Mesenchymal stem cell (in vitro differentiated cells and primary cell): ENCODE results near the gene CEPT1.

Experiments
- DNase-seq: peaks from one replicate; pipeline ENCODE4 v3.0.0-alpha.2; 2013
- H2AFZ ChIP-seq: one replicate; pipeline ENCODE4 v1.6.1; 2013; ENCODE audit warnings: low read depth, mild to moderate bottlenecking, control low read depth, inconsistent platforms, low read length, moderate library complexity
- H2AK5ac ChIP-seq: 2 replicates; pipeline ENCODE4 v1.6.1; 2013; ENCODE audit warnings: low read length, moderate library complexity, mild to moderate bottlenecking, inconsistent platforms; ENCODE audit not compliant: severe bottlenecking
- H2BK120ac ChIP-seq: one replicate; pipeline ENCODE4 v1.6.1; 2013; ENCODE audit warnings: low read depth, mild to moderate bottlenecking, inconsistent platforms, low read length, moderate library complexity
- H2BK12ac ChIP-seq, 2 experiments: one replicate each; pipeline ENCODE4 v1.6.1; 2013; ENCODE audit warnings: inconsistent platforms in 2 of 2, low read length in 2 of 2, mild to moderate bottlenecking in 2 of 2, moderate library complexity in 2 of 2, control low read depth in 1 of 2
- H2BK15ac ChIP-seq: one replicate; pipeline ENCODE4 v1.6.1; 2013; ENCODE audit warnings: mild to moderate bottlenecking, low read depth, inconsistent platforms; ENCODE audit not compliant: poor library complexity, severe bottlenecking
- H2BK5ac ChIP-seq: 2 replicates; pipeline ENCODE4 v1.6.1; 2013; ENCODE audit warnings: low read depth, mild to moderate bottlenecking, low read length, control low read depth, inconsistent platforms; ENCODE audit not compliant: poor library complexity, severe bottlenecking
- H3K14ac ChIP-seq, 2 experiments: one replicate each; pipeline ENCODE4 v1.6.1; 2013; ENCODE audit warnings: inconsistent platforms in 2 of 2, low read length in 2 of 2, control low read depth in 1 of 2, mild to moderate bottlenecking in 1 of 2, moderate library complexity in 1 of 2
- H3K18ac ChIP-seq, 2 experiments: one replicate each; pipeline ENCODE4 v1.6.1; 2013; ENCODE audit warnings: inconsistent platforms in 2 of 2, low read length in 2 of 2, control low read depth in 1 of 2, low read depth in 1 of 2, mild to moderate bottlenecking in 1 of 2
- H3K23ac ChIP-seq, 2 experiments: one replicate each; pipeline ENCODE4 v1.6.1; 2013; ENCODE audit warnings: inconsistent platforms in 2 of 2, low read length in 2 of 2, mild to moderate bottlenecking in 2 of 2, moderate library complexity in 2 of 2, control low read depth in 1 of 2
- H3K27ac ChIP-seq: 2 replicates; pipeline ENCODE4 v1.5.1; 2013; ENCODE audit warnings: mild to moderate bottlenecking, moderate library complexity, low read length, control low read depth, inconsistent platforms; ENCODE audit not compliant: poor library complexity, severe bottlenecking
- H3K27me3 ChIP-seq, 2 experiments: 2 replicates each; pipeline versions ENCODE4 v1.6.1 to v1.7.0; 2013; ENCODE audit warnings: low read length in 2 of 2, mild to moderate bottlenecking in 2 of 2, moderate library complexity in 2 of 2, control low read depth in 1 of 2, inconsistent platforms in 1 of 2; ENCODE audit not compliant: control insufficient read depth in 1 of 2, insufficient read depth in 1 of 2
- H3K36me3 ChIP-seq, 2 experiments: 2 replicates each; pipeline versions ENCODE4 v1.6.1 to v1.7.0; 2013; ENCODE audit warnings: low read length in 2 of 2, control low read depth in 1 of 2, inconsistent platforms in 1 of 2, low read depth in 1 of 2, mild to moderate bottlenecking in 1 of 2; ENCODE audit not compliant: insufficient read depth in 2 of 2, control insufficient read depth in 1 of 2
- H3K4ac ChIP-seq, 2 experiments: one replicate each; pipeline ENCODE4 v1.6.1; 2013; ENCODE audit warnings: inconsistent platforms in 2 of 2, low read length in 2 of 2, mild to moderate bottlenecking in 2 of 2, moderate library complexity in 2 of 2, control low read depth in 1 of 2, low read depth in 1 of 2
- H3K4me1 ChIP-seq: 2 replicates; pipeline ENCODE4 v1.6.1; 2013; ENCODE audit warnings: low read depth, low read length, control low read depth; ENCODE audit not compliant: control insufficient read depth, insufficient read depth
- H3K4me2 ChIP-seq: 2 replicates; pipeline ENCODE4 v1.6.1; 2013; ENCODE audit warnings: low read length, mild to moderate bottlenecking, inconsistent platforms; ENCODE audit not compliant: poor library complexity, severe bottlenecking
- H3K4me3 ChIP-seq, 2 experiments: 2 replicates each; pipeline versions ENCODE4 v1.5.1 to v1.7.0; 2013; ENCODE audit warnings: low read length in 2 of 2, mild to moderate bottlenecking in 2 of 2, control low read depth in 1 of 2, low read depth in 1 of 2; ENCODE audit not compliant: insufficient read depth in 1 of 2
- H3K79me1 ChIP-seq: replicated peaks from 2 replicates; pipeline ENCODE4 v1.6.1; 2013; ENCODE audit warnings: mild to moderate bottlenecking, control low read depth, low read length, inconsistent platforms; ENCODE audit not compliant: poor library complexity, severe bottlenecking
- H3K9ac ChIP-seq: 2 replicates; pipeline ENCODE4 v1.7.0; 2013; ENCODE audit warnings: mild to moderate bottlenecking, low read length, moderate library complexity
- H3K9me3 ChIP-seq: 2 replicates; pipeline ENCODE4 v1.7.0; 2013; ENCODE audit warnings: mild to moderate bottlenecking, low read length; ENCODE audit not compliant: control insufficient read depth
- H4K8ac ChIP-seq: one replicate; pipeline ENCODE4 v1.6.1; 2013; ENCODE audit warnings: inconsistent platforms, mild to moderate bottlenecking, low read length, moderate library complexity
- H4K91ac ChIP-seq: one replicate; pipeline ENCODE4 v1.6.1; 2013; ENCODE audit warnings: mild to moderate bottlenecking, low read length, inconsistent platforms
- WGBS: methylation state at CpG from one replicate; pipeline ENCODE4 v1.1.7; 2013; ENCODE audit warnings: mixed read lengths; 5-methylcytosine and 5-hydroxymethylcytosine counted together

Gene CEPT1

DNA sequence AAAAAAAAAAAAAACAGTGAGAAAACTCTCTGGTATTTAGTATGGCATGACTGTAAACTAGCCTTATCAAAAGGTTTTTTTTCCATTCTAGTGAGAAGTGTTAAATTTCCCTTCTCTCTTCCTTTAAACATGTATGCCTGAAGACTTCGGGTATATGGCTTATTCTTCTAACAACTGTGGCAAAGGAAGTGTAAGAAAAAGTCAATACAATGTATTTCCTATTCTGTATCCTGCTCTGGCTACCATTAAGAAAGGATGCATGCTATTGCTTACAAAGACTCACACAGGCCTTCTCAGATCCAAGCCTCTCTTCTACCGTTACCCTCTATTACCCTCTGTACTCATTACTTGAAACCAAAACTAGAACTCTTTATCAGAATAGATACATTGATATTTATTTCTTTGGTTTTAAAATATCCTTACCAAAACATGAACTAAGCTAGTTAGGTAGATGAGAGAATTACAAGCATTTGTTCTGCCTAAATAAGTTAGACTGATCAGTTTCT, 8.4 kb downstream of the CEPT1 start:
- Histone ChIP-seq H4K8ac (no peak overlapping the region), H2AK5ac (no peak overlapping the region), H2BK12ac (no peak overlapping the region), H3K4me3 (no peak overlapping the region), H3K4me2 (no peak overlapping the region), H3K36me3 (peaks cover 17 to 61% of the 10 kb centered on the region in 2 experiments), H3K18ac (no peak overlapping the region), H3K9me3 (no peaks in the 10 kb centered on the region), H3K27me3 (no peaks in the 10 kb centered on the region), H2BK15ac (no peak overlapping the region), H3K14ac (no peak overlapping the region), H3K23ac (no peak overlapping the region), H2BK120ac (no peak overlapping the region), H2BK5ac (no peak overlapping the region), H3K79me1 (peaks cover 17% of the 10 kb centered on the region), H3K4ac (no peak overlapping the region), H3K4me1 (peaks cover 3% of the 10 kb centered on the region), H2AFZ (no peak overlapping the region), H4K91ac (no peak overlapping the region), H3K27ac (no peak overlapping the region), H3K9ac (no peak overlapping the region)
- WGBS: 100% methylated on average over 1 of the region's 2 CpGs
- DNase-seq: no peak

DNA sequence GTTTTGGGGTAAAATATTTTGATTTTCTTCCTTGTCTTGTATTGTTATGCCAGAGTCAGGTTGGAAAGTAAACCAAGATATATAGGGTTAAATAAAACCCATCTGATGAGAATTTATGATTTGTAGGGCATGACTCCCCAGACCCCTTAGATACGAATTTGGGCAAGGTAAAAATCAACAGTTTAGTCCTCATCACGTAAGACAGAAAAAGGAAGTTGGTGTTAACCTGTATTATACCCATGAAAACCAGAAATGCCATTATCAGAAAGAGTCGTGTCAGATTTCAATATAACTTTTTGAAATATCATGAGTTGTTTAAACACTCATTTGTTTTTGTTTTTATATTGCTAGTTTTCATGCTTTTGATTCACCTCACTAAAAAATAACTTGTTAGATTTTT, 11.8 kb downstream of the CEPT1 start:
- Histone ChIP-seq H3K4ac (no peak overlapping the region), H3K9ac (no peak overlapping the region), H3K4me2 (no peak overlapping the region), H2AFZ (no peak overlapping the region), H3K4me1 (no peaks in the 10 kb centered on the region), H3K23ac (no peak overlapping the region), H2BK15ac (no peak overlapping the region), H3K27me3 (no peaks in the 10 kb centered on the region), H3K9me3 (no peaks in the 10 kb centered on the region), H2BK12ac (no peak overlapping the region), H3K4me3 (no peak overlapping the region), H4K91ac (no peak overlapping the region), H2BK120ac (no peak overlapping the region), H3K14ac (no peak overlapping the region), H3K36me3 (peaks cover 14 to 85% of the 10 kb centered on the region in 2 experiments), H2BK5ac (no peak overlapping the region), H3K18ac (no peak overlapping the region), H4K8ac (no peak overlapping the region), H3K79me1 (peaks cover 16% of the 10 kb centered on the region), H2AK5ac (no peak overlapping the region), H3K27ac (no peak overlapping the region)
- 100% methylated on average over 1 of the region's 3 CpGs for WGBS
- no peak for DNase-seq

DNA sequence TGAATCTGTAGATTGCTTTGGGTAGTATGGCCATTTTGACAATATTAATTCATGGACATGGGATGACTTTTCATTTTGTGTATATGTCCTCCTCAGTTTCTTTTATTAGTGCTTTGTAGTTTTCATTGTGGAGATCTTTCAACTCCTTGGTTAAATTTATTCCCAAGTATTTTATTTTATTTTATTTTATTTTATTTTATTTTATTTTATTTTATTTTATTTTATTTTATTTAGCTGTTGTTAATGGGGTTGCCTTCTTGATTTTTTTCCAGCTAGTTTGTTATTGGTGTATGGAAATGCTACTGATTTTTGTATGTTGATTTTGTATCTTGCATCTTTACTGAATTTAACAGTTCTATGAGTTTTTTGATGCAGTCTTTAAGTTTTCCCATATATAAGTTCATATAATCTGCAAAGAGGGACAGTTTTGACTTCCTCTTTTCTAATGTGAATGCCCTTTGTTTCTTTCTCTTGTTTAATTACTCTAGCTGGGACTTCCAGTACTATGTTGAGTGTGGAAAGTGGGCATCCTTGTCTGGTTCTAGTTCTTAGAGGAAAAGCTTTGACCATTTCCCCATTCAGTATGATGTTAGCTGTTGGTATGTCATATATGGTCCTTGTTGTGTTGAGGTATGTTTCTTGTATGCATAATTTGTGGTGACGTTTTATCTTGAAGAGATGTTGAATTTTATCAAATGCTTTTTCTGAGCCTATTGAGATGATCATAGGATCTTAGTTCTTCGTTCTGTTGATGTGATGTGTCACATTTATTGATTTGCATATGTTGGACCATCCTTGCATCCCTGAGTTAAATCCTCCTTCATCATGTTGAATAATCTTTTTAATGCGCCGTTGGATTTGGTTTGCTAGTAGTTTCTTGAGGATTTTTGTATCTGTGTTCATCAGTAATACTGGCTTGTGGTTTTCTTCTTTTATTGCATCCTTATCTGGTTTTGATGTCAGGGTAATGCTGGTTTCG, 14.3 kb downstream of the CEPT1 start:
- no peak overlapping the region for H2BK5ac ChIP-seq
- H2AFZ ChIP-seq: no peak overlapping the region
- no peak overlapping the region for H3K4ac ChIP-seq
- H3K27ac ChIP-seq: no peak overlapping the region
- no peak overlapping the region for H2BK12ac ChIP-seq
- H2BK15ac ChIP-seq: no peak overlapping the region
- H3K9me3 ChIP-seq: no peaks in the 10 kb centered on the region
- no peak overlapping the region for H3K4me2 ChIP-seq
- no peaks in the 10 kb centered on the region for H3K4me1 ChIP-seq
- no peak for DNase-seq
- H3K27me3 ChIP-seq: no peaks in the 10 kb centered on the region
- no peak overlapping the region for H3K18ac ChIP-seq
- no peak overlapping the region for H4K91ac ChIP-seq
- no peak overlapping the region for H3K14ac ChIP-seq
- no peak overlapping the region for H4K8ac ChIP-seq
- H2BK120ac ChIP-seq: no peak overlapping the region
- peaks cover 12% of the 10 kb centered on the region for H3K79me1 ChIP-seq
- H2AK5ac ChIP-seq: no peak overlapping the region
- peaks cover 11 to 76% of the 10 kb centered on the region in 2 experiments for H3K36me3 ChIP-seq
- WGBS: 90% methylated on average over 5 of the region's 5 CpGs
- no peak overlapping the region for H3K9ac ChIP-seq
- no peak overlapping the region for H3K23ac ChIP-seq
- no peak overlapping the region for H3K4me3 ChIP-seq

DNA sequence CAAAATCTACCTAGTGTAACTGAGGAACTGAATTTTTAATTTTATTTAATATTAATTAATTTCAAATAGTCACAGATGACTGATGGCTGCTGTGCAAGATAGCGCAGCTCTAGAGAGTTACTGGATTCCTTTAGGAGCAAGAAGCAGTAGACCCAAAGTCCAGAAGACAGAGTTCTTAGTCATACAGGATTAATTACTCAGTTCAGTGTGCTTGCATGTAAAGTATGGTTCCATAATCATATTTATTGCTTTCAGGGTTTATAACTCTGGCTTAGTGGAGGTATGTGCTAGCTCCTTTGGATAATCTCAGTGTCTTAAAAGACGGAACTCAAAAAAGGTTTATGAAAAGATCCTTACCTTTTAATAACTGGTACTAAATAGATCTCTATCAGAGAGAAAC, 17.4 kb downstream of the CEPT1 start:
- DNase-seq: no peak
- Histone ChIP-seq H2BK15ac (no peak overlapping the region), H3K4ac (no peak overlapping the region), H3K36me3 (peaks cover 7 to 79% of the 10 kb centered on the region in 2 experiments), H4K8ac (no peak overlapping the region), H3K79me1 (peaks cover 15% of the 10 kb centered on the region), H2BK5ac (no peak overlapping the region), H3K4me2 (no peak overlapping the region), H2BK120ac (no peak overlapping the region), H3K9ac (no peak overlapping the region), H3K18ac (no peak overlapping the region), H2BK12ac (no peak overlapping the region), H3K14ac (no peak overlapping the region), H3K27me3 (no peaks in the 10 kb centered on the region), H3K4me3 (no peak overlapping the region), H2AFZ (no peak overlapping the region), H3K9me3 (no peaks in the 10 kb centered on the region), H3K4me1 (no peaks in the 10 kb centered on the region), H4K91ac (no peak overlapping the region), H3K23ac (no peak overlapping the region), H2AK5ac (no peak overlapping the region), H3K27ac (no peak overlapping the region)
- WGBS: 100% methylated on average over 1 of the region's 2 CpGs
